Measurements from ENCODE around the gene TASP1.

DNA sequence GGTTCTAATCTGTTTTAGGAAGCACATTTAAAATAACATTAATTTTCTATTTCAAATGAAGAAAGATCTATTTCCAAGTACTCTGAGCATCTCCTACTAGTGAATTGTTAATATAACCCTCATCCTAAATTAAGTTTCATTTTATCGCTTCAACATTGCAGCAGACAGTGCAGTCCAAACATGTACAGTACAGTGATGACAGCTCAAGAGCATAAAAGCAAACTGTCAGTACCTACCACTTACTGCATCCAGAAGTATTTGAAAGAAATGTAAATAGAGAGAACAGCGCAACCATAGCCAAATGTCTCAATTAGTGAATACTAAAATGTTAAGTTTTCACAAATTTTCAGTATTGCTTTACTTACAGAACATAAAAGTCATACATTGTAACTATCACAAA is 238.3 kb downstream of the TASP1 start:
- TF ChIP-seq, protein P1, sequence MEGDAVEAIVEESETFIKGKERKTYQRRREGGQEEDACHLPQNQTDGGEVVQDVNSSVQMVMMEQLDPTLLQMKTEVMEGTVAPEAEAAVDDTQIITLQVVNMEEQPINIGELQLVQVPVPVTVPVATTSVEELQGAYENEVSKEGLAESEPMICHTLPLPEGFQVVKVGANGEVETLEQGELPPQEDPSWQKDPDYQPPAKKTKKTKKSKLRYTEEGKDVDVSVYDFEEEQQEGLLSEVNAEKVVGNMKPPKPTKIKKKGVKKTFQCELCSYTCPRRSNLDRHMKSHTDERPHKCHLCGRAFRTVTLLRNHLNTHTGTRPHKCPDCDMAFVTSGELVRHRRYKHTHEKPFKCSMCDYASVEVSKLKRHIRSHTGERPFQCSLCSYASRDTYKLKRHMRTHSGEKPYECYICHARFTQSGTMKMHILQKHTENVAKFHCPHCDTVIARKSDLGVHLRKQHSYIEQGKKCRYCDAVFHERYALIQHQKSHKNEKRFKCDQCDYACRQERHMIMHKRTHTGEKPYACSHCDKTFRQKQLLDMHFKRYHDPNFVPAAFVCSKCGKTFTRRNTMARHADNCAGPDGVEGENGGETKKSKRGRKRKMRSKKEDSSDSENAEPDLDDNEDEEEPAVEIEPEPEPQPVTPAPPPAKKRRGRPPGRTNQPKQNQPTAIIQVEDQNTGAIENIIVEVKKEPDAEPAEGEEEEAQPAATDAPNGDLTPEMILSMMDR (optimal IDR thresholded peaks at IDR 0.05 in 1 of 3, IDR thresholded peaks at IDR 0.05 in 1 of 3, conservative IDR thresholded peaks at IDR 0.05 in 1 of 3; ENCODE audit: extremely low read depth in 1 of 3, insufficient read depth in 2 of 3, low read length in 3 of 3): no peak
- no peak for TF ChIP-seq EZH2 (IDR thresholded peaks at IDR 0.05; ENCODE audit: low read length)
